ENCODE data around the gene CDHR2. TPM values are rescaled to one million over a fixed set of nuclear protein-coding genes. Genes with fewer than 3 reads are reported as not detected.
A peak's percentile ranks its signal among the peaks of the same experiment; 100 is the strongest.

CDHR2 gene
- total RNA-seq, 4 donors from 2014 or later = not detected

- WGBS, 2 donors = 25 to 26% methylated on average over 13 of the region's 13 CpGs
- Histone ChIP-seq H3K4me1 (peaks cover 3 to 59% (median 40%) of the 10 kb centered on the region in 4 donors), H3K4me3 (peak overlapping the region; percentile 34 to 98 (median 80)), H3K27ac (peak overlapping the region; percentile 88 to 99 (median 98)), H3K36me3 (no peaks in the 10 kb centered on the region), H3K9me3 (no peaks in the 10 kb centered on the region), H3K27me3 (no peaks in the 10 kb centered on the region)
- TF ChIP-seq EP300 (IDR thresholded peaks at IDR 0.05) = no peak
- no peak for TF ChIP-seq CTCF (IDR thresholded peaks at IDR 0.05)
- no peak for TF ChIP-seq POLR2A (IDR thresholded peaks at IDR 0.05)
- DNase-seq (ENCODE audit: low spot score in 2 of 2) = no peak
Observed at GRCh38 chr5:176538230-176538988, 10.7 kb upstream of the CDHR2 start.

GRCh38 chr5:176538989-176539384 lies 10.2 kb upstream of the CDHR2 start:
- peaks cover 1 to 59% (median 38%) of the 10 kb centered on the region in 4 donors for H3K4me1 ChIP-seq
- DNase-seq (ENCODE audit: low spot score in 2 of 2) = no peak
- TF ChIP-seq POLR2A (IDR thresholded peaks at IDR 0.05) (no peak), CTCF (IDR thresholded peaks at IDR 0.05) (no peak), EP300 (IDR thresholded peaks at IDR 0.05) (no peak)
- 27 to 38% methylated on average over 5 of the region's 5 CpGs for WGBS, 2 donors
- H3K9me3 ChIP-seq = no peaks in the 10 kb centered on the region
- no peaks in the 10 kb centered on the region for H3K27me3 ChIP-seq
- H3K27ac ChIP-seq = peak overlapping the region in 2 of 4 donors; percentile 98 to 99
- no peak overlapping the region for H3K4me3 ChIP-seq
- H3K36me3 ChIP-seq = no peaks in the 10 kb centered on the region

DNA sequence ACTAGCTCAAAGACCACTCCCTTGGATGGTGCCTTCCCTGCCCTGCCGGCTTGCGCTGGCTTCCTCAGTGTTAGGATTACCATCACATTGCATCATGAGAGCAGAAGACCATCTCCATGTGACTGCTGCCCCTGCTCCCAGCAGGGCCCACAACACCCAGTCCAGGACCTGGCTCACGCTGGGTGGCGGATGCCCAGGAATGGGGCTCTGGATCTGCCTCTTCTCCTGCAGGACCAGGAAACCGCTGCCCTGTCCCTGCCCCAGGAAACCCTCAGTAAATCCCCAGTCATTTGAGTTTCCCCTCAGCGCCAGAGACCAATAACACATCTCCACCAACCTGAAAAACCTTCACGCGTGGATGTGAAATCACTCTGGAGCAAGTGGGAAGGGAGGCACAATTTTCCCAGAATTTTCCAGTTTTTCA lies 8.7 kb upstream of the CDHR2 start:
- TF ChIP-seq CTCF (IDR thresholded peaks at IDR 0.05) (no peak), POLR2A (IDR thresholded peaks at IDR 0.05) (no peak)
- WGBS, 2 donors = 87 to 89% methylated on average over 8 of the region's 8 CpGs
- peak overlapping the region in 2 of 4 donors; percentile 80 to 87 for H3K27ac ChIP-seq
- H3K27me3 ChIP-seq = no peaks in the 10 kb centered on the region
- no peaks in the 10 kb centered on the region for H3K9me3 ChIP-seq
- peaks cover 0 to 46% (median 25%) of the 10 kb centered on the region in 4 donors for H3K4me1 ChIP-seq
- no peak overlapping the region for H3K4me3 ChIP-seq
- no peaks in the 10 kb centered on the region for H3K36me3 ChIP-seq
- no peak for DNase-seq (ENCODE audit: low spot score in 2 of 2)

DNA sequence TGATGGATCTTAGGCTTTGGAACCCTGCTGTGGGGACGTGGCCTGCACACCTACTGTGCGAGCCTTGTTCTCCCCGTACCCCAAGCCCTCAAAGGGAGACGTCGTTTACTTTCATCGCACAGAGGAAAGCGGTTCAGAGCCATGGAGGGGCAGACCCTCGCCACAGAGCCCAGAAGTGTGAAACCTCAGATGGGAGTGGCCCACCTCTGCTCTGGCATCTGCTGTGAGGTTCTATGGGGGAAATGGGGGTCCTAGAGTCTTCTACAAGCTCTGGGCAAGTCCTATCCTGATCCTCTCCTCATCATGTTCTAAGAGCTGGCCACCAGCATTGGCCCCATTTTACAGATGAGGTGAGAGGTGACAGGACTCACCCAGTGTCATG lies 8.2 kb upstream of the CDHR2 start:
- Histone ChIP-seq H3K9me3 (no peaks in the 10 kb centered on the region), H3K27ac (peak overlapping the region in 3 of 4 donors; percentile 80 to 87 (median 86)), H3K4me3 (no peak overlapping the region), H3K36me3 (no peaks in the 10 kb centered on the region), H3K4me1 (peaks cover 0 to 41% (median 23%) of the 10 kb centered on the region in 4 donors), H3K27me3 (no peaks in the 10 kb centered on the region)
- WGBS, 2 donors = 86 to 88% methylated on average over 8 of the region's 8 CpGs
- no peak for TF ChIP-seq POLR2A (IDR thresholded peaks at IDR 0.05)
- TF ChIP-seq CTCF (IDR thresholded peaks at IDR 0.05) = no peak
- no peak for TF ChIP-seq EP300 (IDR thresholded peaks at IDR 0.05)
- no peak for DNase-seq (ENCODE audit: low spot score in 2 of 2)

DNA sequence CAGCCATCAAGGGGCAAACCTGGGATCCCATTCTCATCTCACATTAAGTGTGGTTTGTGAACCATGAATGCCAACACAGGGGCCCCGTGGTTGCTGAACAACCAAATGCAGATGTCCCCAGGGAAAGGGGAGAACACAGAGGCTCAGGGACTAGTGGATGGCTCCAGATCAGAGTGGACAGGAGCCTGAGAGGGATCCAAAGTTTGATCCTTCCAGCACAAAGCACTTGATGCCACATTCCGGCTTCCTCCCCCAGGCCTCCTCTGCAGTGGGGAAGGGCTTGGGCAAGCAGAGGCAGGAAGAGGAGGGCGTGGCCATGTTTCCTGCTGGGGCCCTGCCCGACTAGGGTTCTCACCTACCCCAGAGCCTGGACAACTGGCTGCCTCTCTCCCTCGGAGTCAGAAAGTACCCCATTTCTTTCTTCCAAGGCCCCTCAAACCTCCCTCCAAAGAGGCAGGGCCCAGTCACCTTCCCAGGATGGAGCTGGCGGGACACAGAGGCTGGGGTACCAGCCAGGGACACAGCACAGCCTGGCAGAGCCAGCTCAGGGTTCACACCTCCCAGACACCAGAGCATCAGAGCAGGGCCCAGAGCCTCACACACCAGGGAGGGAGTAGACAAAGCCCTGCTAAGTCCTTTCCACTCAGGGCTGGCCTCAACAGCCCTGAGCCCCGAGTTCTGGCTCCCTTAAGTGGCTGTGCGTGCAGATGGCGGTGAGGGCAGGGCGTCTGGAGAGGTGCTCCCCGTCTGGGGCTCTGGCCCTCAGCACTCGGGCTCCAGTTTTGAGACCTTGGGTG lies 7.6 kb upstream of the CDHR2 start:
- Histone ChIP-seq H3K27me3 (no peaks in the 10 kb centered on the region), H3K27ac (peak overlapping the region in 3 of 4 donors; percentile 80 to 87 (median 86)), H3K36me3 (no peaks in the 10 kb centered on the region), H3K4me1 (peaks cover 0 to 37% (median 21%) of the 10 kb centered on the region in 4 donors), H3K4me3 (peak overlapping the region in 1 of 4 donors; percentile 2), H3K9me3 (no peaks in the 10 kb centered on the region)
- DNase-seq (ENCODE audit: low spot score in 2 of 2) = peak in 1 of 2 donors; percentile 44
- 50 to 52% methylated on average over 12 of the region's 12 CpGs for WGBS, 2 donors
- peak in 1 of 2 donors; percentile 31 for TF ChIP-seq EP300 (IDR thresholded peaks at IDR 0.05)
- TF ChIP-seq CTCF (IDR thresholded peaks at IDR 0.05) = no peak
- TF ChIP-seq POLR2A (IDR thresholded peaks at IDR 0.05) = no peak

All from tibial nerve (tissue), 4 donors.